HL-60 (cell line): Measurements from ENCODE around the gene CPTP.

Experiments
- CTCF ChIP-seq: IDR thresholded peaks from one replicate; pipeline ENCODE4 v1.5.1; 2011; ENCODE audit warnings: low read length, control low read depth, inconsistent platforms; ENCODE audit not compliant: insufficient read depth
- POLR2AphosphoS5 ChIP-seq: IDR thresholded peaks from 2 replicates; pipeline ENCODE4 v1.6.1; 2012; ENCODE audit warnings: low read depth

- no peak for TF ChIP-seq CTCF
- no peak for TF ChIP-seq POLR2AphosphoS5
Observed at GRCh38 chr1:1285102-1285571, 39.5 kb upstream of the CPTP start.
